MM.1S (cell line): ENCODE results near the gene CACNA1G.

ENCODE experiments used
- DNase-seq: peaks from one replicate; pipeline ENCODE4 v3.0.0-alpha.2; 2015
- H2AFZ ChIP-seq: fragments of 300-600 bp; sonication (generic); 2 replicates; pipeline ENCODE4 v1.6.0; 2016; ENCODE audit warnings: antibody characterized with exemption, low read length
- H3F3A ChIP-seq: fragments of 300-600 bp; sonication (generic); 2 replicates; pipeline ENCODE4 v1.6.1; 2016; ENCODE audit warnings: mild to moderate bottlenecking, antibody characterized with exemption, low read length, moderate library complexity, mixed read lengths; ENCODE audit not compliant: insufficient read depth
- H3K27ac ChIP-seq: fragments of 300-600 bp; sonication (generic); 2 replicates; pipeline ENCODE4 v1.5.1; 2016; ENCODE audit warnings: mild to moderate bottlenecking, low read length
- H3K27me3 ChIP-seq: fragments of 300-600 bp; sonication (generic); replicated peaks from 2 replicates; pipeline ENCODE4 v1.6.0; 2016; ENCODE audit warnings: low read length; ENCODE audit not compliant: insufficient read depth
- H3K36me3 ChIP-seq: fragments of 300-600 bp; sonication (generic); replicated peaks from 2 replicates; pipeline ENCODE4 v1.6.1; 2016; ENCODE audit warnings: mild to moderate bottlenecking, low read length, mixed read lengths; ENCODE audit not compliant: insufficient read depth
- H3K4me1 ChIP-seq: fragments of 300-600 bp; sonication (generic); 2 replicates; pipeline ENCODE4 v1.6.1; 2016; ENCODE audit warnings: low read length, mixed read lengths
- H3K4me2 ChIP-seq: fragments of 300-600 bp; sonication (generic); 2 replicates; pipeline ENCODE4 v1.6.0; 2016; ENCODE audit warnings: low read depth, low read length
- H3K4me3 ChIP-seq: fragments of 300-600 bp; sonication (generic); 2 replicates; pipeline ENCODE4 v1.5.1; 2016; ENCODE audit warnings: low read length, mixed read lengths
- H3K79me2 ChIP-seq: fragments of 300-600 bp; sonication (generic); 2 replicates; pipeline ENCODE4 v1.6.1; 2016; ENCODE audit warnings: mixed run types, low read length, mixed read lengths
- H3K9ac ChIP-seq: fragments of 300-600 bp; sonication (generic); 2 replicates; pipeline ENCODE4 v1.6.1; 2016; ENCODE audit warnings: low read length, mixed read lengths
- H3K9me2 ChIP-seq: fragments of 300-600 bp; sonication (generic); replicated peaks from 2 replicates; pipeline ENCODE4 v1.6.1; 2016; ENCODE audit warnings: mild to moderate bottlenecking, low read length, mixed read lengths; ENCODE audit not compliant: insufficient read depth
- H3K9me3 ChIP-seq: fragments of 300-600 bp; sonication (generic); replicated peaks from 2 replicates; pipeline ENCODE4 v1.6.1; 2016; ENCODE audit warnings: mild to moderate bottlenecking, low read length, mixed read lengths; ENCODE audit not compliant: insufficient read depth
- H4K20me1 ChIP-seq: fragments of 300-600 bp; sonication (generic); 2 replicates; pipeline ENCODE4 v1.6.1; 2016; ENCODE audit warnings: mild to moderate bottlenecking, low read length, moderate library complexity, mixed read lengths; ENCODE audit not compliant: insufficient read depth
- EZH2 ChIP-seq: fragments of 300-600 bp; sonication (generic); optimal IDR thresholded peaks from 2 replicates; pipeline ENCODE3; 2017; ENCODE audit warnings: low read depth, mild to moderate bottlenecking, antibody characterized with exemption, low read length, mixed read lengths
- EZH2phosphoT487 ChIP-seq: fragments of 300-600 bp; sonication (generic); IDR thresholded peaks from 2 replicates; pipeline ENCODE4 v1.6.1; 2018; ENCODE audit warnings: antibody characterized with exemption, low read length
- TF ChIP-seq, protein P1 (sequence below): fragments of 300-600 bp; sonication (generic); IDR thresholded peaks from 2 replicates; pipeline ENCODE4 v1.5.1; 2016; ENCODE audit warnings: antibody characterized with exemption, low read length, mixed read lengths

The CACNA1G gene

DNA sequence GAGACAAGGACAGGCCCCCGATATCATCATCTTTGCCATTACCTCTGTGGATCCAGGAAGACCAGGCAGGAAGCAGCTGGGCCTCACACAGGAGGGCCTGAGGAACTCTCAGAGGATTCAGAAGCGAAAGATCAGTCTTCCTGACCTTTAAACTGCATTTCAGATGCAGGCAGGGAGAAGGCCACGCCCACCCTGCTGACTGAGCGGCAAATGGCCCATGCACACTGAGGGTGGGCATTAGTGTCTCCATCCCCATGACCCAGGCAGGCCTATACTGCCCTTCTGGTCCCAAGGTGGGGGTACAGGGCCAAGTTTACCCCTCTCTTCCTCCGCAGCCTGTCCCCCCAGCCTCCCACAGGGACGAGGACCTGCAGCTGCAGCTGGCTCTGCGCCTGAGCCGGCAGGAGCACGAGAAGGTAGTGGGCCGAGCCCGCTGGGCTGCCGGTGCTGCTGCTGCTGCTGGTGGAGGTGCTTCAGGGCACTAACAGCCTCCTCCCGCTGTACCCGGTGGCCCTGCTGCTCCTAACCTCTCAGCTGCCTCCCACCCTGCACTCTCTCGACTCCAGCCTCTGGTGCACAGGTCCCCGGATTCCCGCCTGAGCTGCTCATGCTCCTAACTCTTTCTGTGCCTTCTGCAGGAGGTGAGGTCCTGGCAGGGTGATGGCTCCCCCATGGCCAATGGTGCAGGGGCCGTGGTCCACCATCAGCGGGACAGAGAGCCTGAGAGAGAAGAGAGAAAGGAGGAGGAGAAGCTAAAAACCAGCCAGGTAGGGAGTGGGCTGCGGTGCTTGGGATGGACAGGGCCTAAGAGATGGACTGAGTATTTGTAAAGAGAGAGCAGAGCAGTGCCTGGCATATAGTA is 21.7 kb upstream of the CACNA1G start:
- H3K9me3 ChIP-seq = no peaks in the 10 kb centered on the region
- no peak for TF ChIP-seq EZH2phosphoT487
- TF ChIP-seq, protein P1, sequence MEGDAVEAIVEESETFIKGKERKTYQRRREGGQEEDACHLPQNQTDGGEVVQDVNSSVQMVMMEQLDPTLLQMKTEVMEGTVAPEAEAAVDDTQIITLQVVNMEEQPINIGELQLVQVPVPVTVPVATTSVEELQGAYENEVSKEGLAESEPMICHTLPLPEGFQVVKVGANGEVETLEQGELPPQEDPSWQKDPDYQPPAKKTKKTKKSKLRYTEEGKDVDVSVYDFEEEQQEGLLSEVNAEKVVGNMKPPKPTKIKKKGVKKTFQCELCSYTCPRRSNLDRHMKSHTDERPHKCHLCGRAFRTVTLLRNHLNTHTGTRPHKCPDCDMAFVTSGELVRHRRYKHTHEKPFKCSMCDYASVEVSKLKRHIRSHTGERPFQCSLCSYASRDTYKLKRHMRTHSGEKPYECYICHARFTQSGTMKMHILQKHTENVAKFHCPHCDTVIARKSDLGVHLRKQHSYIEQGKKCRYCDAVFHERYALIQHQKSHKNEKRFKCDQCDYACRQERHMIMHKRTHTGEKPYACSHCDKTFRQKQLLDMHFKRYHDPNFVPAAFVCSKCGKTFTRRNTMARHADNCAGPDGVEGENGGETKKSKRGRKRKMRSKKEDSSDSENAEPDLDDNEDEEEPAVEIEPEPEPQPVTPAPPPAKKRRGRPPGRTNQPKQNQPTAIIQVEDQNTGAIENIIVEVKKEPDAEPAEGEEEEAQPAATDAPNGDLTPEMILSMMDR = no peak
- TF ChIP-seq EZH2 = no peak
- H3K4me1 ChIP-seq = peaks cover 9% of the 10 kb centered on the region; the same call in 1 of the 2 replicates
- H3K27me3 ChIP-seq = peaks cover 46% of the 10 kb centered on the region
- H3K9me2 ChIP-seq = no peaks in the 10 kb centered on the region
- no peak overlapping the region for H2AFZ ChIP-seq
- H3F3A ChIP-seq = no peaks in the 10 kb centered on the region
- H4K20me1 ChIP-seq = no peaks in the 10 kb centered on the region
- no peak overlapping the region for H3K9ac ChIP-seq
- no peaks in the 10 kb centered on the region for H3K79me2 ChIP-seq
- no peak overlapping the region for H3K4me2 ChIP-seq
- DNase-seq = no peak
- no peak overlapping the region for H3K27ac ChIP-seq
- no peaks in the 10 kb centered on the region for H3K36me3 ChIP-seq
- no peak overlapping the region for H3K4me3 ChIP-seq

GRCh38 chr17:50539762-50540559 is 20.6 kb upstream of the CACNA1G start:
- peaks cover 9% of the 10 kb centered on the region; the same call in 1 of the 2 replicates for H3K4me1 ChIP-seq
- H2AFZ ChIP-seq = no peak overlapping the region
- no peaks in the 10 kb centered on the region for H4K20me1 ChIP-seq
- no peak overlapping the region for H3K27ac ChIP-seq
- TF ChIP-seq, protein P1 = no peak
- TF ChIP-seq EZH2 (no peak), EZH2phosphoT487 (no peak)
- no peaks in the 10 kb centered on the region for H3K36me3 ChIP-seq
- DNase-seq = no peak
- H3K79me2 ChIP-seq = no peaks in the 10 kb centered on the region
- peaks cover 34% of the 10 kb centered on the region for H3K27me3 ChIP-seq
- H3K9ac ChIP-seq = no peak overlapping the region
- H3F3A ChIP-seq = no peaks in the 10 kb centered on the region
- no peak overlapping the region for H3K4me3 ChIP-seq
- H3K4me2 ChIP-seq = no peak overlapping the region
- H3K9me3 ChIP-seq = no peaks in the 10 kb centered on the region
- H3K9me2 ChIP-seq = no peaks in the 10 kb centered on the region

DNA sequence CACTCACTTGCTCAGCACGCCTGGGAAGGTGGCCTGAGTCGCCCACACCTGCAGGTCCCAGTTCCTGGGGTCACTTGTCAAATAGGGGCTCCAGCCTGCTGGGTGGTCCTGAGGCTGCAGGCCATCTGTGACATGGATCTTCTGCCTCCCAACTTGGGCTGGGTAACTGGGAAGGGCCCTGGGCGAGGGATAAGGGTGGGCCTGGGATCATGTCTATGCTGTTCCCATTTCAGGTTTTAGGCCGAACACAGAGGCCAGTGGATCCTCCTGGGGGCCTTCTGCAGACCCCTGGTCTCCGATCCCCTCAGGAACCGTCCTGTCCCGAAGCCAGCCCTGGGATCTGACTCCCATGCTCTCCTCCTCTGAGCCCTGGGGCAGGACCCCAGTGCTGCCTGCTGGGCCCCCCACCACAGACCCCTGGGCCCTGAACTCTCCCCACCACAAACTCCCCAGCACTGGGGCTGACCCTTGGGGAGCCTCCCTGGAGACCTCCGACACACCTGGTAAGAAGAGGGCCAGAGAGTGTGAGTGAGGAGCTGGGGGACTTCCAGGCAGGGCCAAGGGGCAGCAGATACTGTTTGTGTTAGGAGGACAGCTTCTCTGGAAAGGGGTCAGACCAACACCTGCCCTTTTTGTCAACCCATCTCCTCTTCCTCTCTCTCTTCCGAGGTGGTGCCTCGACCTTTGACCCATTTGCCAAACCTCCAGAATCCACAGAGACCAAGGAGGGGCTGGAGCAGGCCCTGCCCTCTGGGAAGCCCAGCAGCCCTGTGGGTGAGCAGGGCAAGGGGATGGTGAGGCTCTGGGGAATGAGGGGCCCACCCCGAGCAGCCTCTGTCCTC is 19.7 kb upstream of the CACNA1G start:
- Histone ChIP-seq H3K9me3 (no peaks in the 10 kb centered on the region), H3K4me3 (peak overlapping the region; percentile 68; the same call in 1 of the 2 replicates), H2AFZ (peak overlapping the region; percentile 84; the same call in 1 of the 2 replicates), H3K27me3 (peaks cover 27% of the 10 kb centered on the region), H3K4me1 (peaks cover 9% of the 10 kb centered on the region; the same call in 1 of the 2 replicates), H3K9ac (no peak overlapping the region), H3K27ac (no peak overlapping the region), H3K79me2 (no peaks in the 10 kb centered on the region), H4K20me1 (no peaks in the 10 kb centered on the region), H3K4me2 (0 out of 2 replicates have a peak overlapping the region, but pooled peaks have one; percentile 79), H3K36me3 (no peaks in the 10 kb centered on the region), H3K9me2 (no peaks in the 10 kb centered on the region), H3F3A (no peaks in the 10 kb centered on the region)
- TF ChIP-seq, protein P1 = no peak
- TF ChIP-seq EZH2 (no peak), EZH2phosphoT487 (no peak)
- no peak for DNase-seq
